H1 (cell line): ENCODE data around the gene CFP. TPM values are rescaled to one million over a fixed set of nuclear protein-coding genes. Genes with fewer than 3 reads are reported as not detected.

Experiments
- NANOG ChIP-seq: IDR thresholded peaks from 2 replicates; pipeline ENCODE4 v1.6.1; 2011; ENCODE audit warnings: low read length, low read depth, mild to moderate bottlenecking, inconsistent platforms; ENCODE audit not compliant: insufficient read depth, poor library complexity, severe bottlenecking
- SP4 ChIP-seq: IDR thresholded peaks from 2 replicates; pipeline ENCODE4 v1.6.1; 2012; ENCODE audit warnings: low read length, inconsistent platforms
- polyA plus RNA-seq, 7 experiments: library from polyadenylated mRNA; depleted of rRNA in 3 of 7; stranded (reverse) in 5 of 7; unstranded in 2 of 7; fragments of >200 nt in 5 of 7; fragments of 200-250 nt in 2 of 7; gene quantifications; 1 replicate in 5 of 7; 2 replicates in 1 of 7; 4 replicates in 1 of 7; pipeline versions ENCODE4 v1.2.1 to v1.2.3, GENCODE V29; 2011 to 2013; ENCODE audit warnings: missing spikeins in 2 of 7, mixed read lengths in 2 of 7
- total RNA-seq: library from RNA; stranded (reverse); fragmentation: NEBNext Ultra II Directional; extraction: Animal tissue kit (Norgen Biotek cat#: 25700); gene quantifications from 2 replicates; pipeline ENCODE4 v1.2.1, GENCODE V29; 2021

Gene CFP
- total and polyA plus RNA-seq, 2 of the 8 experiments (the other 6 are each of a cell fraction or from before 2014, with no cell fraction given): 0.76 to 2.2 TPM

- TF ChIP-seq SP4 (no peak), NANOG (no peak)
These were observed 38.7 kb downstream of the CFP start (continued) for GRCh38 chrX:47590984-47591383.
